GM19328 (cell line): Measurements from ENCODE around the gene FTSJ3.
"Not testable (repeated sequence)": the region's sequence is repeated elsewhere in the genome, so short reads cannot be mapped to it uniquely, and the experiment has no call there.

ENCODE experiments used
- ATAC-seq: cut with Tn5 transposase; IDR thresholded peaks from one replicate; pipeline ENCODE4 v1.9.1; 2021; ENCODE audit warnings: mild to moderate bottlenecking, moderate library complexity; ENCODE audit not compliant: unreplicated experiment

Gene FTSJ3

GRCh38 chr17:63827002-63827800, at the start of gene FTSJ3, which contains the start of gene PSMC5:
Gene FTSJ3 (minus strand): TSS chr17:63827663. CDS start chr17:63826902, 761 bp downstream.
Gene PSMC5 (plus strand): TSS chr17:63827431. CDS start chr17:63827491, 60 bp downstream.
- peak; percentile 88 for ATAC-seq

GRCh38 chr17:63874693-63875092, 47.2 kb upstream of the FTSJ3 start:
- ATAC-seq, result not testable (repeated sequence)

- ATAC-seq, result not testable (repeated sequence)
These were observed 46.7 kb upstream of the FTSJ3 start for GRCh38 chr17:63874061-63874626.

- not testable (repeated sequence) for ATAC-seq
These were observed 46.1 kb upstream of the FTSJ3 start, which contains the start of gene CSH2 for GRCh38 chr17:63873577-63873976. Gene CSH2 (minus strand): TSS chr17:63873677. CDS start chr17:63873614, 63 bp downstream.

GRCh38 chr17:63871646-63872365, 44.3 kb upstream of the FTSJ3 start:
- ATAC-seq, result not testable (repeated sequence)

- ATAC-seq, result not testable (repeated sequence)
These were observed 42.8 kb upstream of the FTSJ3 start for GRCh38 chr17:63870292-63870665.

GRCh38 chr17:63869491-63870291, 42.2 kb upstream of the FTSJ3 start:
- ATAC-seq, result not testable (repeated sequence)

GRCh38 chr17:63866625-63867024, 39.2 kb upstream of the FTSJ3 start:
- ATAC-seq, result not testable (repeated sequence)

GRCh38 chr17:63859257-63859656, 31.8 kb upstream of the FTSJ3 start:
- ATAC-seq, result no peak

GRCh38 chr17:63856425-63856824, 29.0 kb upstream of the FTSJ3 start:
- ATAC-seq, result not testable (repeated sequence)

GRCh38 chr17:63855185-63855584, 27.7 kb upstream of the FTSJ3 start:
- no peak for ATAC-seq

GRCh38 chr17:63854709-63855108, 27.2 kb upstream of the FTSJ3 start:
- no peak for ATAC-seq

GRCh38 chr17:63853260-63853659, 25.8 kb upstream of the FTSJ3 start:
- no peak for ATAC-seq

GRCh38 chr17:63850401-63850800, 22.9 kb upstream of the FTSJ3 start:
- no peak for ATAC-seq

GRCh38 chr17:63848834-63849689, 21.6 kb upstream of the FTSJ3 start:
- peak; percentile 63 for ATAC-seq

GRCh38 chr17:63847525-63848249, 20.2 kb upstream of the FTSJ3 start:
- ATAC-seq, result no peak

- no peak for ATAC-seq
These were observed 18.0 kb upstream of the FTSJ3 start for GRCh38 chr17:63845509-63845908.

GRCh38 chr17:63843910-63844677, 16.6 kb upstream of the FTSJ3 start:
- ATAC-seq, result no peak
